Liver (tissue), 3 donors: ENCODE results near the gene SOX18.

ENCODE experiments used
- CTCF ChIP-seq: fragments of 150-350 bp; IDR thresholded peaks from 2 replicates; pipeline ENCODE4 v1.5.1; 2017; ENCODE audit warnings: improper control_type of control experiment, low read depth, low read length; ENCODE audit not compliant: missing input control
- FOXA1 ChIP-seq: IDR thresholded peaks from 2 replicates; pipeline ENCODE4 v1.6.1; 2016; ENCODE audit warnings: antibody characterized with exemption
- MAX ChIP-seq: IDR thresholded peaks from 2 replicates; pipeline ENCODE4 v1.6.1; 2016; ENCODE audit warnings: antibody characterized with exemption
- SP1 ChIP-seq: IDR thresholded peaks from 2 replicates; pipeline ENCODE4 v1.6.1; 2018; ENCODE audit warnings: antibody characterized with exemption, mild to moderate bottlenecking
- donor health status: healthy.
- donor health status: healthy.

- TF ChIP-seq CTCF (no peak), SP1 (no peak), FOXA1 (no peak), MAX (no peak)
Observed at GRCh38 chr20:64070244-64070993, 21.0 kb upstream of the SOX18 start.
